GM21576 (cell line): ENCODE measurements around the gene SERPINE1.
A peak's percentile ranks its signal among the peaks of the same experiment; 100 is the strongest.

Experiments
- ATAC-seq: cut with Tn5 transposase; IDR thresholded peaks from one replicate; pipeline ENCODE4 v1.9.1; 2021; ENCODE audit warnings: mild to moderate bottlenecking, moderate library complexity; ENCODE audit not compliant: unreplicated experiment

SERPINE1 gene

DNA sequence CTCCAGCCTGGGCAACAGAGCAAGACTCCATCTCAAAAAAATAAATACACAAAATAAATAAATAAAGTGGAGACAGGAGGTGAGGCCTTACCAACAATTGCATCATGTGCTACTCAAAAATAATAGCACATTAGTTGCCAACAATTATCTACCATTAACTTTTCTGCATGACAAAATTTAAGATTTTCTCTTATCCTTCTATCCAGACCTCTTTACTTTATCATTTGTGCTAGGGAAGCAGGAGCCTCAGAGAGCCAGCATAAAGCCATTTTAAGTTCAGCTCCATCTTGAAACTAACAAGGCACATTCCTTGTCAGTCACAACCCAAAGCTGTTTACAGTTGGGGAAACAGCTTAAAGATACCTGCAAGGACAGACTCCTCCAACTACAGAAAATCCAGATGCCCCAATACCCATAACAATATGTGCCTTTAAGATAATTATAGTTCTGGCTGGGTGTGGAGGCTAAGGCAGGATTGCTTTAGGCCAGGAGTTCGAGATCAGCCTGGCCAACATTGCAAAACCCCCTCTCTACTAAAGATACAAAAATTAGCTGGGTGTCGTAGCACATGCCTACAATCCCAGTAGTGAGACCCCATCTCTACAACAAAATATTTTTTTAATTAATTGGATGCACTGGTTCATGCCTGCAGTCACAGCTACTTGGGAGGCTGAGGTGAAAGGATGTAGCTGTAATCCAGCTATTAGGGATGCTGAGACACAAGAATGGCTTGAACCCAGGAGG is 25.2 kb downstream of the SERPINE1 start:
- ATAC-seq, result no peak

DNA sequence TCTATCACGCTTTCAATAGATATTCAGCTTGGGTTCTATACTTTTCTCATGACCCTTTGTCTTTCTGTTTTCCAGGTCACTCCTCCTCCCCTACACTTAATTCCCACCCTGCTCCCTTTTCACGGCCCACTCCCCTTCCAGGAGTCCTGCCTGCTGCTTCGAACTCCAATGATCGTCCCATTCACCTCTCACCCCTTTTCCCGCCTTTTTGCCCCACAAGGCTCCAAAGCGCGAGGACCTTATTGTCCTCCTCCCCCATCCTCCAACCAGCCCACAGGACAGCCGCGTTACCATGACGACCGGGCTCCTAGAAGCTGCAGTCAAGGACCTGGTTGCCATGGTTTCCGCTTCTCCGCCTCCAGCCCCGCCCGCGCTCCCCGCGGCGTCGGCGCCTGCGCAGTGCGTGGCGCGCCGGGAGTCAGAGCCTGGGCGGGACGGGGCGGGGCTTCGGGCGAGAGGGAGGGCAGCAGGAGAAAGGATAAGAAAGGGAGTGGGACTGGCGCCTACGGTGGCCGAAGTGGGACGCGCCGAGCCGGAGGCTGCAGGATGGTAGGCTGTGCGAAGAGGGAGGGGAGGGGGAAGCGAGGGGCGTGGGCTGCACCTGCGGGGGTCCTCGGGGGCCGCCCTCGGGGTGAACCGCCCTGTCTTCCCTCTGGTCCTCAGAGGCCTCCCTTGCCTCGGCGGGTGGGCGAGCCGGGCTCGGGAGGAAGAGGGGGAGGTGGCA is 27.2 kb downstream of the SERPINE1 start, which contains the start of gene AP1S1:
TSS of gene AP1S1 (plus strand) at position 508 of the 724 bp plus-strand sequence. CDS start at position 547, 39 bp downstream.
- peak; percentile 58 for ATAC-seq

DNA sequence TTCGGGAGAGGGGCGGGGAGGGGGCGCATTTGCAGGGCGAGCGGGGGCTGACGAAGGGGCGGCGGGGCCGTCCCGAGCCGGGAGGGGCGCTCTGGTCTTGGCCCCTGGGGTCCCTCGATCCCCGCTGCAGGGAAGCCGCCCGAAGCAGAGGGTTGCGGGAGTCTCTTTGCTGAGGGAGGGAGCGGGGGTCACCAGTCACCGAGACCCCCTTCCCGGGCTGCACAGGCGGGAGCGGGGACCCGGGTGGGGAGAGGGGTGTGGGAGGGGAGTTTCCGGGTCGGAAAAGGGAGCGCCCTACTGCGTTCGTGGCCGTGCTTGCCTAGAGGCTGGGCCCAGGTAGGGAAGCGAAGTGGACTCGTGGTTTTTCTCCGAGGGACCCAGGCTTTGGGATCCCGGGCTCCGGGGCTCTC is 27.8 kb downstream of the SERPINE1 start:
- ATAC-seq, result no peak

DNA sequence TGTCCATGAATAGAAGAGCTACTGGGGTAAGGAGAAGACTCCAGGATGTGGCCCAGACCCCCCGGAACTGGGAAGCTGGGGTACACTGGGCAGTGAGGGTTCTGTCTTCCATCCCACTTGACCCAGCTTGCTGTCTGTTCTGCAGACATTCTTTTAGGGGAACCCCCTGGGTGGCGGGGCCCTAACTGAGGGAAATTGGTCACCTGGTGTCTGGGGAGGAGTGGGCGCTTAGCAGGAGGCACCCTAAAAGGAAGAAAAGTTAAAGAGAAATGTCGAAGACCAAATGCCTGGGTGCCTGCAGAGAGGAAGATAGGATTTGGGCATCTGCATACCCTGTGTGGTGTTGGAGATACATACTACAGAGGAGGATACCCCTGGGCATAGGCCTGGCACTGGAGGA is 28.4 kb downstream of the SERPINE1 start:
- ATAC-seq, result no peak

DNA sequence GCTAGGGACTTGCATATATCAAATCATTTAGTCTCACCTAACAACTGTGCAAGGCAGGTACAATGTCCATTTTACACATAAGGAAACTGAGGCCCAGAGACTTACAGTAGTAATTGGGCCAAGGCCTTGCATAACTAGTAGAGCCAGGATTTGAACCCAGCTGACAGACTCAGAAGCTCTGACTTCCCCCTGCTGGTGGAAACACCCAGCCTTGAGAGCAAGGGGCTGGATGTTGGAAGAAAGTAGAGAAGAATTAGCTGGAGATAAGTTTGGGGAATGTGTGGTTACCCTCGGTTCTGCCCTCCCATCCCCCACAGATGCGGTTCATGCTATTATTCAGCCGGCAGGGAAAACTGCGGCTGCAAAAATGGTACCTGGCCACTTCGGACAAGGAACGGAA is 29.4 kb downstream of the SERPINE1 start:
- ATAC-seq, result no peak

DNA sequence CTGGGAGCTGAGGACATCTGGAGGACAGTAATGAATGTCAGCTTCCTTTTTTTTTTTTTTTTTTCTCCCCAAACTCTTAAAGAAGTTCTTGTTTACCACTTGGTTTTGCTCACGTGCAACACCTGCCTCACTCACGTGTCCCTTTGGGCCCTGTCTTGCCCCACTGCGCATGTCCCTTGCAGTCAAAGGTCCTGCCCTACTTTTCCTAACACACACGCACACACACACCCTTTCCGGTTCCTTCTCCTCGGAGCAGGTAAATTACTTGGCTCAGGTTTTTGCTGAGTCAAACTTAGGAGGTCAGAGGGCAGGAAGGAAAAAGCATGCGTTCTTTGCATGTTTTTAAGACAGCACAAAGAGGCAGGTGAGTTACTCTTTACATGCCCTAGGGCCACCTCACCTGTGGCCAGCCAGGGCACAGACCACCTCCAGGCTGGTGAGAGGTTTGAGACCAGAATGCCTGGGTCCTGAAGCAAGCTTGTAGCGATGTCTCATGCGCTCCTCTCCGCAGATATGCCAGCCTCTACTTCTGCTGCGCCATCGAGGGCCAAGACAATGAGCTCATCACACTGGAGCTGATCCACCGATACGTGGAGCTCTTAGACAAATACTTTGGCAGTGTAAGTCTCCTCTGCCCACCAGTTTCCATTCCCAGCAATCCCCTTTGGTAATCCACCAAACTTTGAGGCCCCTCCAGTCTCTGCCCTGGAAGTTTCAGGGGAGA is 30.1 kb downstream of the SERPINE1 start:
- ATAC-seq, result no peak

DNA sequence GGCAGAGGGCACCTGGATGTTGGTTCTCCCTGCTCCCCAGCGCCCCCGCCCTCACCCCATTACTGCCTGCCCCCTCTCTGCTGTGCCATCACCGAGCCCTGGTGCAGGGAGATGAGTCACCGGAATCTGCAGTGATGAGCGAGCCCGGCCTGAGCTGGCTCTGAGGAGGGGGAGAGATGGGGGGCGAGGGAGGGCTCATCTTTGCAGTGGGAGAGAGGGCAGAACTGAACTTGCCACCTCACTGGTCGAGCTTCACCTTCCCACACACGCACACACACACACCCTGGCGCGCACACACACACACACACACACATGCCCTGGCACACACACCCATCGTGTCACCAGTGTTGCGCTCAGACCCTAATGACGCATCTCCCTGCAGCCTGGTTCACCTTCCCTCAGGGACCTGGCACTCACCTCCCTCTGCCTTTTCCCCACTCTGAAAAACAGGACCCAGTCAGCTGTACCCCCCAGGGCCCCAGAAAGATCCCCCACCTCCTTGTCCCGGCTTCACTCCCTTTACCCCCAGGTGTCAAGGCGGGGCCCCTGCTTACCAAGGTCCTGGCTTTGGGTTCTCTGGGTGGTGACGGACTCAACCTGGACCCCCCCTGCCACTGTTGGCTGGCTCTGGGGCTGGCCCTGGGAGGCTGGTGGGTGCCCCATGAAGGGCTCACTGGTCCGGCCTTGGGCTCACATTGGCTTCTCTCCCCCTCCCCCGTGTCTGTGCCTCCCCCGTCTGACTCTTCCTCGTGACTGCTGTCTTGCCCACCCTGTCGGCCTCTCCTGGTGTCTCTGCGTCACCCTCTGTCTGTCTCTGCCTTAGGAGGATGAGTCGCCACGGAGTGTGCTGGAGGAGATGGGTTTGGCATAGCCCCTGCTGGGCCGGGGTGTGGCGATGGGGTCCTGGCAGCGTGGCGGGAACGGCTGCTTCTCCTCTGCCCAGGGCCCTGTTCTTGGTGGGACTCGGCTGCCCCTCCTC is 33.1 kb downstream of the SERPINE1 start:
- ATAC-seq, result no peak

DNA sequence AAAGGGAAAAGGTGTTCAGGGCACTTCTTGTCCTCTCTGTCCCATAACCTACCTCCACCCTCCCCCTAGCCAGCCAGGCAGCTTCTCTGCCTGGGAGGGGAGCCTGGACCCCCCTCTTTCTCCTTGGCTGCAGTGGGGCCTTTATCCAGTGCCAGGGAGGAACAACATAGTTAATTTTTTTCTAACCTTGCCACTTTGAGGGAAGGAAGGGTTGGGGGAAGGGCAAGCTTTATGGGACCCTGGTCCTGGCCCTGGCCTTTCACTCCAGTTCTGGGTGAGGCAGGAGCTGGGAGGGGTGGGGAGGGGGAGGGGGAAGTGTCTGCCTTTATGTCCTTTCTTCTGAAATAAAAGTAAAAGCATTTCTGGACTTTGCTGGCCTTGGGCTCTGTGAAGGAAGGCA is 34.0 kb downstream of the SERPINE1 start:
- no peak for ATAC-seq

DNA sequence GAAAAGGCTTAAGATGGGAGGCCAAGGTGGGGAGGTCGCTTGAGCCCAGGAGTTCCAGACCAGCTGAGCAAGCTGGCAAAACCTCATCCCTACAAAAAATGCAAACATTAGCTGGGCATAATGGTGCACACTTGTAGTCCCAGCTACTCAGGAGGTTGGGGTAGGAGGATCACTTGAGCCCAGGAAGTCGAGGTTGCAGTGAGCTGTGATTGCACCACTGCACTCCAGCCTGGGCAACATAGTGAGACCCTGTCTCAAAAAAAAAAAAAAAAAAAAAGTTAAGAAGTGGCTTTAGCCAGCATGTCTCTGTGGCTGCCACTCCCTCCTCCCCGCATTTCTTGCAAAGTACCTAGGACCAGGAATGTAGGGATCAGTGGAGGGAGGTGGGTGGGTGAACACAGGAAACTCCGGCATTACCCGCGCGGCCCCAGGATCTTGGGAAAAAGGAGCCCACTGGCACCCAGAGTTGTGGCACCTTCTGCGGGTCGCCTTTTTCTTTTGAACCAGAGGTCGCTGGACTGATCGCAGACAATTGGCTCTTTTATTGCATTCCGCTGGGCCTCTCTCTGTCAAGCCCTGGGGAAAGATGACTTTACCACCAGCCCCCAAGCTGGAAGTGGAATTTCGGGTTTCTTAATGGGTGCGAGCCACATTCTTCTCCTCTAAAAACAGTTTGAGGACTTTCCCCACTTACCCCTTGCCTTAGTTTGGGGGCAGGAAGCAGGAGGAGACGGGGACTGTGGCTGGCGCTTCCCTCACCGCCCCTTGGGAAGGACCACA is 35.0 kb downstream of the SERPINE1 start:
- ATAC-seq, result no peak

DNA sequence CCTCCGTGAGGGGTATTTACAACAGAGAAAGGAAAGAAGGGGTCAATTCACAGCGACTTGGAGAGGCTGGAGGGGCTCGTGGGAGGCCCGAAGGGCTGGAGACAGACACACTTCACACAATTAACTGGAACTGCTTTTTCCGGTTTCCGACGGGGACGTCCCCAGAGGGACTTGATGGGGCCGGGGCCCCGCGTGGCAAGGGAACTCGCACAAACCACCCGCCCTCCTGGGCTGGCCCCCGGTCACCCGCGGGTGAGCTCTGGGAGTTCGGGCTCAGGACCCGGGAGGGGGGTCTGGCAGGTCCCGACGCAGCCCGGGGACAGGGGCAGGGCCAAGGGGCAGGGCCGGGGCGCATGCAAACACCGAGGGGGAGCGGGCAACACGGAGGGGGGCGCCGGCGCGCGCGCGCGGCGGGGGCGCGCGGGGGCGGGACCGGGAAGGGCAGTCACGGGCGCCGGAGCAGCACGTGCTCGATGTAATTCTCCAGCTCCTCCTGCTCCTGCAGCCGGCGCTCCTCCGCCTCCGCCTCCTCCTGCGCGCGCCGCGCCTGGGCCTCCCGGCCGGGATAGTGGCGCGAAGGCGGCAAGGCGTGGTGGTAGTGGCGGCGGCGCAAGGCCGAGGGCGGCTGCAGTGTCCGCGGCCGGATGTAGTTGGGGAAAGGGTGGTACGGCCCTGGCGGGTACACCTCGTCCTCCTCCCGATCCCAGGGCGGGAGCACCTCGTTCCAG is 35.8 kb downstream of the SERPINE1 start:
- ATAC-seq, result no peak

DNA sequence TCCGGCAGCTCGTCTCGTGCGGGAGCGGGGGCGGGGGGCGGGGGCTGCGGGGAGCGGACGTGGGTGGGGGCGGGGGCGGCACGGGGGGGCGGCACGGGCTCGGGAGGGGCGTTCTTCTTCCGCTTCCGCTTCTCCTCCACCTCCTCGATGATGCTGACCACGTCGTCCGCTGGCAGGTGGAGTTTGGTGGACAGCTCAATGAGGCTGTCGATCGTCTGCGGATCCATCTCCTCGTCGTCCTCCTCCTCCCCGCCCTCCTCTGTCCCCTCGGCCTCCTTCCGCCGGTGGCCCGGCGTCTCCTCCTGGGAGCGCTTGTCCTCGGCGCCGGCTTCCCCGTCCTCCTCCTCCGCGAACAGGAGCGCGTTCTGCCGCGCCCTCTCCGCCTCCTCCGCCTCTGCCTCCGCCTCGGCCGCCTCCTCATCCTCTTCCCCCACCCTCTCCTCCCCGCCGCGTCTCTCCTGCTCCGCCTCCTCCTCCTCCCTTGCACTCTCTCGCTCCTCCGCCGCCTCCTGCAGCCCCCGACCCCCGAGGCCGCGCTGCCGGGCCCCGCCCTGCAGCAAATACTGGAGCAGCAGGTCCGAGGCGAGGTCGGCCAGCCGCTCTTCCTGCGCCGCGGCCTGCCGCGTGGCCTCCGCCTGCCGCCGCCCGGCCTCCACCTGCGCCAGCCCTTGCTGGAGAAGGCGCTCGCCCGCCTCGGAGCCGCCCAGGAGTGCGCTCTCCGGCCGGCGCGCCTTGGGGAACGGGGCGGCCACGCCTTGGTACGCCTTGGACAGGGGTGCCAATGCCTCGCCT is 36.6 kb downstream of the SERPINE1 start:
- ATAC-seq, result no peak

DNA sequence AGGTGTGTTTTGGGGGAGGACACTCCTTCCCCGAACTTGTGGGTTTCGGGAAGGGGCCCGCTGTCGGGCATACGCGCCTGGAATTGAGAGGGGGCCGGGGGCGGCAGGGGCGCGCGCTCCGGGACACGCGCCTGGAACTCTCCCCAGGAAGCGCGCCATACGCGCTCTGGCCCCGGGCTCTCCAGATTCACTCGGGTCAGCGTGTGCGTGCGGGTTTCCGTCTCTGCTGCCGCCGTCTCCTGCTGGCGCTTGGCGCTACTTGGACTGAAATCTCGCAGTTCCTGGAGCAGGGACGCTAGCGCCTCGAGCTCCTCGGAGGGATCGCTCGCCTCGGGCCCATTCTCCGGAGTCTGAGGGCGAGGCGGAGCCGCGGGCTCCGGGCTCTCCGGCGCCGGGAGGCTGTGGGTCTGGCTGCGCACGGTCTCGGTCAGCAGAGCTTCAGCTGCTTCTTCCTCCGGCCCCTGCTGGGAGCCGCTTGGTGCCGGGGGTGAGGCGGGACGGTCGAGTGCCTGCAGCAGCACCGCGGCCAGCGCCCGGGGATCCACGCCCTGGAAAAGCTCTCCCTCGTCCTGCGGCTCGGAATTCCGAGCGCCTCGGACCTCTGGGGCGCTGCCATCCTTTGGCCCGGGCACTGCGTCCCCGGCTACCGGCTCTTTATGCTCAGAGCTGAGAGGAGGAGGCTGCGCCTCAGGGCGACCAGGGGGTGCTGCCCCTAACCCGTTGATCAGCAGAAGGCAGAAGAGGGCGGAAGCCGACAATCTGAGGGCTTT is 37.4 kb downstream of the SERPINE1 start:
- no peak for ATAC-seq

DNA sequence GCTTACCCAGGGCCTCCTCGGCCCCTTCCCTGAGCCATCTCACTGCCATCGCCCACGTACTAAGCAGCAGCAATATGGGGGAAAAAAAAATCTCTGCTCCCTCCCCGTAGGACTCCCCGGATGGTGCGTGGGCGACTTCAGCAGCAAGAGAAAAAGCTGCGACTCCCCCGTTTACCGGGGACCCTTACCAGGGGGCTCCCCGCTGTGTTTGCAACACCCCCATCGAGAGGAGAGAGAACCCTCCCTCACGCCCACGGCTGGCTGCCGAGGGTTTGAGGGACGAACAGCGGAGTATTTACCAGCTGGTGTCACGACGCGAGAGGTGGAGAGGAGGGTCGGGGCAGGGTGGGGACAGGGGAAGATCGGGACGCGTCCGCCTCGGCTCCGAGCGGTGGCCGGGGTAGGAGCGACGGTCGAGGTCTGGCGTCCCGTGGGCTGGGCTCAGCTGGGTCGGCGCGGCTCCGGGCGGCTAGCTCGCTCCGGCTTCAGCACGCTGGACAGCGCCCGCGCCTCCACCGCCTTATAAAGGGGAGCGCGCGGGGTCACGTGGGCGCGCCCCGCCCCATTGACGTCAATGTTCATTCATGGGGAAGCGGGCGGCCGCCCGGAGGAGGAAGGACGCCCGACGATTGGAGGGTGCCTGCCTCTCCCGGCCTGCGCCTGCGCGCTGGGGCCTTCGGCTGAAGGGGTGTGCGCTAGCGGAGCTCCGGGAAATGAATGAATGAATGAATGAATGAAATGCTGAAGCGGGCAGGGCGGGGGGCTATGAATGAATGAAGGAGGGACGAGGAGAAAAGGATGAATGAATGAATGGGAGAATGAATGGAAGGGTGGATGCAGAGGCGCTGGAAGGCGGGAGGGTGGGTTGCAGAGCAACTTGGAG is 38.4 kb downstream of the SERPINE1 start, which contains the start of gene VGF:
TSS of gene VGF (minus strand) at position 495 of the 883 bp plus-strand sequence. CDS start 726 bp downstream, outside the sequence.
- ATAC-seq, result peak; percentile 71

DNA sequence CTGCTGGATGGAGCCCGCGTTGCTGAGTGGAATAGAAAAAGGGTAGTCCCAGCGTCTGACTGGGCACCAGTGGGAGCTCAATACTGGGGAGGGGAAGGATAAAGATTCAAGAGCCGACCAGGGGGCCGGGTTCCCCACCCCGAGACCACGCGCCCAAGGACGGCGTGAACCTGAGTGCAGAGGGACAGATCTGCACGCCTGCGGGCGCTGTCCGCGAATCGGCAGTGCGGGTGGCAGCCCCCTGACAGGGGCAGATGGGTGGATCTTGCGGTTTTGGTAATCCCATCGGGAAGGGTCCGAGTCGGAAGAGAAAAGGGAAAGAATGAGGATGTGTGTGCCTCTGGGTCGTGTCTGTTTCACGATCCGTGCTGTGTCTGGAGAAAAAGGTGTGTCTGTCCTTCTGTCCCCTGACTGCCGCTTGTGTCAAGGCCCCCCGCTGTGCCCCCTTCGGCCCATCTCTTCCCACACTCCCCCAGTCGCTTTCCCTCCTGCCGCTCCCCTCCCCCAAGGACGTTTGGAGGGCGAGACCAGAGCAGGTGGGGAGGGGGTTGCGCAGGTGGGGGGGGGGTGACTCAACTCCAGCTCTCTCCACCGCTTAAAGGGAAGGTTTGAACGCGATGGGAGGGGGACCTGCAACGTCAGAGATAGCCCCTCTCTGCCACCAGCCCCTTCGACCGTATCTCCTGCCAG is 39.2 kb downstream of the SERPINE1 start:
- ATAC-seq, result no peak

DNA sequence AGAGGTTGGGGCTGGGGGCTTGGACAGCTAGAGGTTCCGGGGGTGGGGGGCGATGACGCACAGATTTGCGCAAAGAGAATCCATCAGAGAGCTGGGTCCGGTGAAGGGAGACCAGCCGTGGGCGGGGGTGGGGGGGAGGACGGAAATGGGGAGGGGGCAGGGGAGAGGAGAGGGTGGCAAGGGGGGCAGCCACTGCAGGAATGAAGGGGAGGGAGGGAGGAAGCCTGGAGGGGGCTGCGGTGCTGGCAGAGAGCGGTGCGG is 39.7 kb downstream of the SERPINE1 start:
- no peak for ATAC-seq
